Esophagus mucosa (tissue), 1 donor: ENCODE measurements around the gene GPRC5C. TPM values are rescaled to one million over a fixed set of nuclear protein-coding genes. Genes with fewer than 3 reads are reported as not detected.

ENCODE experiments used
- ATAC-seq: fragments of 200-7000 bp; cut with Tn5 transposase; one replicate; pipeline ENCODE4 v1.9.1; 2020
- total RNA-seq: library from RNA; stranded (reverse); gene quantifications from one replicate; pipeline ENCODE4 v1.2.4, GENCODE V29; 2023
- donor health status: DM: yes; HTN: yes; CAD: no.

The GPRC5C gene
- total RNA-seq, 1 donor from 2014 or later: 13.0 TPM

GRCh38 chr17:74452841-74453661 is 21.2 kb downstream of the GPRC5C start:
- ATAC-seq: no peak

DNA sequence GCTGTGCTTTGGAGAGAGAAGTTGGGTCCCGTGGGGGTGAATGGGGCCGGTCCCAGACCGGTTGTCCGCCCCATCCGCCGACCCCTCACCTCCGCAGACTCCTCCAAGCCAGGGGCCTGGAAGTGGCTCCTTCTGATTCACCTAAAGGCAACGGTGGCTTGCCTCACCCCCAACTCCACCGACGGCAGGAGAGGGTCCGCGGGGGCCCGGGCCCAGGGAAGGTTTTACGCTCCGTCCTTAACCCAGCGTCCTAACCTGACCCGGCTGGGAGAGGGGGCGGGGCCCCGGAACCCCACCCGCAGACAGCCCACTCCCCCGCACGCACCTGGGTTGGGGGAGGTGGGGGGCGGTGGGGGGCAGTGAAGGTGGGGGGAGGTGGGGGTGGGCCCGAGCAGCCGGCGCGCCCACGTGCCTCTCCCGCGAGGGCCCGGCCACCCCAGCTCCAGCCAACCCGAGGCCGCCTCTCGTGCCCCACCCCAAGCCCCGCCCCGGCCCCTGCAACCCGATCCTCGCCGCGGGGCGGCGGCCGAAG is 21.8 kb downstream of the GPRC5C start:
- peak; percentile 82 for ATAC-seq

DNA sequence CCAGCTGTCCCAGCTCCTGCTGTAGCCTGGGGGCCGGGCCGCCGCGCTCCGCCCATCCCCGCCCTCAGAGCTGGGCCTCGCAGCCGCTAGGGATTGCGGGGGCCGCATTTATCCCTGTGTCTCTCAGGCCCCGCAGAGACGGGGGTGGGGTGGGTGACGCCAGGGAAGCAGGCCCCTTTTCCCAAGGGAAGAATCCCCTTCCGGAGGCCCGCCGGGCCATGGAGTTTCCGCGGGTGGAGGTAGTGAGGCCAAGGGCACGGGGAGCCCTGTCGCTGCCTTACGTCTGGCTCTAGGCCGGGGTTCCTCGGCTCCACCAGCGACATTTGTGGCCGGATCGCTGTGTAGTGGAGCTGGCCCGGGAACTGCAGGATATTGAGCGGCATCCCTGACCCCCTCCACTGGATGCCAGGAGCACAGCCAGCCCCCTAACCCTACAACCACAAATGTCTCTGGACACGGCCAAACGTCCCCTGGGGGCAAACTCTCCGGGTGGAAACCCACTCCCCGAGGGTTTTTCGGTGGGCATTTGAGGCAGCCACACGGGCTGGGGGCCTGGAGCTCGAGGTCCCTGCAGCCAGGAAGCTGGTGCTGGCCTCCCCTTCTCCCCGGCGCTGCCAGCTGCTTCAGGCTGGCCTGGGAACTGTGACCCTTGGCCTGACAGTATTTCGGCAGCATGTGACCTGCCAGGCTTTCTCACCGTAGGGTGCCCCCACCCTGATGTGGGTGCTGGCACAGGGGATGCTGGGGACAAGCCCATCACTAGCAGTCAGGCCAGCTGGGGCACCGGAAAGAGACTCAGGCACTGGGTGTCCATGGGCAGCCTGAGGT is 22.5 kb downstream of the GPRC5C start:
- peak; percentile 23 for ATAC-seq

DNA sequence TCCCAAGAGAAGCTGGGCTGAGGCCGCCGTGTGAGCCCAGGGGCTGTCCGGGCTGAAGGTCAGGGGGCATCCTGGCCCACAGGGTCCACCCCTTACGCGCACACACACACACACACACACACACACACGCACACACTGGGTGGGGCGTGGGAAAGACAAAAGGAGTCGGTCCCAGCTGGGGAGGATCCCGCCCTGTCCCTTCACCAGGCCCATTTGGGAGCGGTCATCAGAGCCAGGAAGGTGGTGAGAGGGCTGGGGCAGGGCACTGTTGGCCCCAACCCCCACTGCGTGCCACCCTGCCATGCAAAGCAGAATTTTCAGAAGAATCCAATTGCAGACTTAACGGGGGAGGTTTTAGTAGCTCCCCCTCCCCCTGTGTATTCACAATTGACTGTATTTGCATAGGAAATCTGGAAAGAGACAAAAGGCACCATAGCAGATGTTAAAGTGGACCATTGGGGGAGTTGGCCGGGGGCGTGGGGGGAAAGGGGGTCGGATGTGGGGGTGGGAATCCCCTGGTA is 23.2 kb downstream of the GPRC5C start:
- ATAC-seq: no peak

DNA sequence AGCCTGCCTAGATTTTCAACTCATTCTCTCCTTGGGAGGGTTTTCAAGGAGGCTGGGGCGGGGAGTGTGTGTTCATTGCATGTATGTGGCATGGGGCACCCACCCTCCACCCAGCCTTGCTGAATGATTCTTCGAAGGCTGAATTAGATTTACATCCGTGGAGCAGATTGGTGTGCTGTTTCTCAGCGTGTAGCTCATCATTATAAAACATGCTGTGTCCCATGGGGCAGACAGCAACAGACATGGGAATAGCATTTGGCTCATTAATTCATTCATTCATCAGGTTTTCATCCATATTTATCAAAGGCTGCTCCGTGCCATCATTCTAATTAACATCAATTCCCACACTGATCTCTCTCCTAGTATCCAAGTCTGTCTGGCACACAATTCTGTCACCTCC is 23.9 kb downstream of the GPRC5C start:
- ATAC-seq: no peak

- peak; percentile 32 for ATAC-seq
Measured at GRCh38 chr17:74457146-74457819, 25.4 kb downstream of the GPRC5C start.

GRCh38 chr17:74457820-74458166 is 25.9 kb downstream of the GPRC5C start:
- ATAC-seq: no peak

- no peak for ATAC-seq
Measured at GRCh38 chr17:74458835-74459234, 26.9 kb downstream of the GPRC5C start.

DNA sequence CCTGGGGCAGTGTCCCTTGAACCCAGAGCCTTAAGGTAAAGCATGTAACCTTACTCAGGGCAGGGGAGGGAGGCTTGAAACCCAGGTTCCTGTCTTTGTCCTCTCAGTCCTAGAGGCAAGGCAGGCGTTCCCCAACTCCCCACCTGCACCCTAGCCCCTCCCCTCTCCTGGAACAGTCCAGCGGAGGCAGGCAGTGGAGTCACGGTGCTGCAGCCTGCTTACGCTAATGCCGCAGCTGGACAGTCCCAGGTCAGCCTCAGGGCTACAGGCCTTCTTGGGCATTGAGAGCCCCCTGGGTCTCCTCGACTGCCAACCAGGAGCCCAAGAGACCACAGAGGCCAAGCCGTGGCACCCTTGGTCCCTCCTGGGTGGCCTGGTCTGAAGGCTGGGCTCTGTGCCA is 27.7 kb downstream of the GPRC5C start:
- ATAC-seq: no peak

DNA sequence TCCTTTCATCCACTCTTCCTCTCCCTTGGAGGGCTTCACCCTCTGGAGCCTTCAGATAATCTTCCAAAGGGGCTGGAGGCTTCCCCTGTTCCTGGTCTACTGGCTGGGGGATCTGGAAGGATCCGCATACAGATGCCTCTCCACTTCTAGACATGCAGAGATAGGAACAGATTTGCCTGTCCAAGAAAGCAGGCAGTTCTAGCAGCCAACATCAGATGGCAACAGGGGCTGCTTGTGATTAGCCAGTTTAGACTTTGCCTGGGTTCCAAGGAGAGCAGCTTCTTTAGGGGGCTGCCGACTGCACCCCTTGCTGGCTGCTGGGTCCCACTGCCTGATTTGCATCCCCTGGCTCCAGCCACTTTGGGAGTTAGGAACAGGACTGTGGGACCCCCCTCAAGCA is 28.4 kb downstream of the GPRC5C start:
- no peak for ATAC-seq

DNA sequence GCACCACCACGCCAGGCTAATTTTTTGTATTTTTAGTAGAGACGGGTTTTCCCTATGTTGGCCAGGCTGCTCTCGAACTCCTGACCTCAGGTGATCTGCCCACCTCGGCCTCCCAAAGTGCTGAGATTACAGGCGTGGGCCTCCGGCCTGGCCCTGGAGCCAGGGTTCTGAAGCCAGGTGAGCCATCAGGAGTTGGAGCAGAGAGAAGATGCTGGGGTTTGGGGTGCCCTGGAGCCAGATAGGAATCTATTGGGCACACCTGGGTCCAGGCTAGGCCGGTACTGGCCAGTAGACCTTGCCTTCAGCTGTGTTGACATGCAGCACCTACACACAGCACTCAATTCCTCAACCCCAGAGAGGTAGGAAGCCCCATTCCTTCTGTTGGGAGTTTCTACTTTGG is 29.1 kb downstream of the GPRC5C start:
- ATAC-seq: no peak

GRCh38 chr17:74461611-74462010 is 29.7 kb downstream of the GPRC5C start:
- no peak for ATAC-seq

- no peak for ATAC-seq
Measured at GRCh38 chr17:74464730-74465377, 33.0 kb downstream of the GPRC5C start.

GRCh38 chr17:74465378-74466110 is 33.7 kb downstream of the GPRC5C start:
- no peak for ATAC-seq

DNA sequence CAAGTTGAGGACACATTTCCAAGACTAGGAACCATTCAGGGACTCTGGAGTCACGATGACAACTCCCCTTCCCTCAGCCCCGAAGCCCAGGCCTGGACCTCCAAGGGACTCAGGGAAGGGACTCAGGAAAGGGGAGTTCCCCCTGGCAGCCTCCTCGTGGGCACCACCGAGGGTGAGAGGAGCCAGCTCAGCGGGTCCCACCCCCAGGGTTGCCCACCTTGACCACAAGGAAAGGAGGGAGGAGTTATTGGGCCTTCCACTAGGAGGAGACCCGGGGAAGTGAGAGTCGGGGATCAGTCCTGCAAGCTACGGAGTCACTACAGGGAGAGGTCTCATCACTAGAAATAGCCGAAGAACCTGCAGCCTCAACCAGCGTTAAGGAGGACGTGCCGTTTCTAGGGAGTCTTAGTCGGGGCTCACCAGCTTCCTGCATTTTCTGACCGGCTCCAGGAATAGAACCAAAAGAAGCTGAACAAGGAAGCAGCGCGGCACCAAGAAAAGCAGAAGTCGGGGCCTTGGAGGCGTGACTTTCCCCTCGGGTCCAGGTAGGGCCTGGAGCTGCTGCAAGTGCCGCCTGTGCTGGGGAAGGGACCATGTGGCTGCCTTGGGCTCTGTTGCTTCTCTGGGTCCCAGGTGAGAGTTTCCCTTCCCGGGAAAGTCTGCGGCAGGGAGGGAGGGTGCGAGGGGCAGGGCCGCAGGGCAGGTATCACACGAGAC is 34.4 kb downstream of the GPRC5C start, which contains the start of gene CD300A:
TSS of gene CD300A (plus strand) at position 524 of the 717 bp plus-strand sequence. CDS start at position 594, 70 bp downstream.
- peak; percentile 5 for ATAC-seq

- ATAC-seq: no peak
Measured at GRCh38 chr17:74466828-74467184, 34.9 kb downstream of the GPRC5C start.

DNA sequence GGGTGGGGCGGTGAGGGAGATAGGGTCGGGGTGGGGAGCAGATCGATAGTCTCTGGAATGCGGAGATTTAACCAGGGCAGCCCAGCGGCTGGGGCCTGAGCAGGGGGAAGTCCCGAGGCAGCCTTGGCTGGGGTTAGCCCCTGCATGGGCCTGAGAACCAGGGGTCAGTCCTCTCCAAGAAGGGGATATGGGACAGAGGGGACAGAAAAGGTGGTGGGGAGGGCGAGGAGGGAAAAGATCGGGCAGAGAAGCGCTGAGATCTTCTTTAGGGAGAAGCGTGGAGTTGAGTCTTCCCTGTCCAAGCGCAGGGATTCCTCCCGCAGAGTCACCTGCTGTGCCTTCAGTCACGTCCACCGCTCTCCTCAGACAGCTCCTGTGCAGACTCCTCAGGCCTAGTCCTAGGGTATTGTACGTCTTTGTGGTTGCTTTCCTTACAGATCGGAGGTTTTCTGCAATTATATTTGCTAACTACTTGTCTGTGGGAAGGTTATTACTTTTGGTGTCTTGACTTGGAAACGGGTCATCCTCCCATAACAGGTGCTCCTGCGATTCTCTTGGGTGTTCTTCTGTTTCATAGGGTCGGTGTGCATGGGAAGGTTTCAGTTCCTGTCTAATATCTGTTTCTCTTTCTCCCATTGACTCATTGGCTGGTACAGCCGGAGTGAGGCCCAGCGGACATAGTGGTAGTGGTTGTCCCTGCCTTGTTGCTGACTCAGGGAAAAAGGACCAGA is 35.5 kb downstream of the GPRC5C start:
- no peak for ATAC-seq

DNA sequence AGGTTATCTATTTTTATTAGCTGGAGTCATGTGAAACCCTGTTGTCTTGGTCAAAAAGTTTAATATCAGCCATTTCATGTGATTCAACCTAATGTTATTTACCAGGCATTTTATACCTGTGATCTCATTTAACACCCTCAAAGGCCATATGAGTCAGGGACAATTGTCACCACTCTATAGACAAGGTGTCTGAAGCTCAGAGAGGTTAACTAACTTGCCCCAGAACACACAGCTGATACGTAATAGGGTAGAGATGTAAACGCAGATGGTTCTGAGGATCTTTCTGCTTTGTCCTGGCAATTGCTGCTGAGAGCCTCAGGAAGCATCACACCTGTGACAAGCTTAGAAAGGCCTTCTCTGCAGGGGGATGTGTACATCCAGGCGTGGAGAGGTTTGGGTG is 39.5 kb downstream of the GPRC5C start:
- ATAC-seq: no peak

- no peak for ATAC-seq
Measured at GRCh38 chr17:74472890-74473289, 41.0 kb downstream of the GPRC5C start.

DNA sequence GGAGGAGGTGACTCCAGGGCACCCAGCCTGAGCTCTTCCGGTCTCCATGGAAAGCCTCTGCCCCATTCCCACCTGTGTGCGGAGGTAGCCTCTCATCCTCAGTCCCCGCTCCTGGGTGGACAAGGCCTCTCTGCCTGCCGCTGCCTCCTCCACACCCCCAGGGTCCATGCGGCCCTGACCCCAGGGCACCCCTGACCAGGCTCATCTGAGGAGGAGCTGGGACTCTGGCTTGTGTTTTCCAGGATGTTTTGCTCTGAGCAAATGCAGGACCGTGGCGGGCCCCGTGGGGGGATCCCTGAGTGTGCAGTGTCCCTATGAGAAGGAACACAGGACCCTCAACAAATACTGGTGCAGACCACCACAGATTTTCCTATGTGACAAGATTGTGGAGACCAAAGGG is 41.4 kb downstream of the GPRC5C start:
- ATAC-seq: no peak
